Activated gamma-delta T cell treated with anti-CD3 and anti-CD28 coated beads, Interleukin-2, amount 50 U/mL, for 16 hours (primary cell): Measurements from ENCODE around the gene MGA.

Experiments used
- DNase-seq: peaks from one replicate; pipeline ENCODE4 v3.0.0-alpha.2; 2020; ENCODE audit warnings: low read depth

The MGA gene

DNA sequence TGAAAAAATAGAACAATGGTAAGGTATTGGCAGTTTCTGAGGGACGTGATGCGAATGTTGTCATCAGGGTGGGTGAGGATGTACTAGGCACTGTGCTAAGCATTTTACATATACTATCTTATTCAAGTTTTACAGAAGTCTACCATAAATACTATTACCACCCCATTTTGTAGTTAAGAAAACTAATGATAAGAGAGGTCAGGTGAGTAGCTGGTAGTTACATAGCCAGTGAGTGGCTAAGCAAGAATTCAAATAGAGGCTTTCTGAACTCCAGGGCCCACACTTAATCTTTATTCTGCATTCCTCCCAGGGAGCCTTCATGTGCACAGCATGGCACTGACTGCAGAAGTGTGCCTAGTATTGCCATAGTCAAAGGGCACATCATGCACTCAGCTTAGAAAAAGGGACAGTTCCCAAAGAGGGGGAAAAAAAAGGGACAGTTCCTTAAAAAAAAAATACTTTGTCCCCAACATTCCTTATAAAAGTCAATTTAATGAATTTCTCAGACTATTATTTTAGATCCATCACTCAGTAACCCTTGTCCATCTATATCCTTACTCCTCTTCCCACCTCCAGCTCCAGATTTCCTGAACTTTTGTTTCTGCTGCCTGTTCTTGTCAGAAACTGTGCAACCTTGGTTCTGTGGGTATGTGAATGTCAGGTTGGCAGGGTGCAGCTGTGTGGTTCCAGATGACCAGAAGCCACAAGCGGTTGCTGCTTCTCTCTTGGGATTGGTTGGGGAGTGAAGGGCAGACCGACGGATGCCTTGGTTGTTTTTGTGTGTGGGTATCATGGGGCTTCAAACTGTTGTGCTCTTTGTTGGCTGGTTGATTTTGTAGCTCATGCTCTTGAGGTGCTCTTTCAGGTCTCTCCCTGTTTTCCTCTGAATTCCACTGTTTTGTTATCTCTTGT, 122.4 kb downstream of the MGA start:
- DNase-seq = no peak

- DNase-seq = no peak
These were observed 123.1 kb downstream of the MGA start for GRCh38 chr15:41783296-41783695.

GRCh38 chr15:41788262-41788661, 128.1 kb downstream of the MGA start:
- DNase-seq = no peak

DNA sequence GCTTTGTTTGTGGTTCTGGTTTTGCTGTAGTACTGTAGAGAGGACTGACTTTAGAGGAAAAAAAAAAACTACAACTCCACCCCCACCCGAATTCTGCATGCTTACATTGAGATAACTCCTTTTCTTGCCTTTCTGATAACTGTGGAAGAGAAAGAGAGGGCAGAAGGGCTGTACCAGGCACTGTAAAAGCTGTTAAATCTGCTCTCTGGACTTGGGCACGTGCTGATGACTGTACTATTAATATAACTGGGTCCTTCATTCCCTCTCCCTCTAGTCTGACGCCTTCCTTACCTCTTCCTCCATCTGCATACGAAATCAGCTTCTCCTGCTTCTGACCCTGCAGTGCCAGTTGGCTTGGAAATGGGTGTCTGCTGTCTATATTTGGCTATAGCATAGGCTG, 129.0 kb downstream of the MGA start:
- no peak for DNase-seq

- no peak for DNase-seq
These were observed 129.5 kb downstream of the MGA start for GRCh38 chr15:41789662-41790061.

GRCh38 chr15:41790169-41790568, 130.0 kb downstream of the MGA start:
- DNase-seq = no peak

DNA sequence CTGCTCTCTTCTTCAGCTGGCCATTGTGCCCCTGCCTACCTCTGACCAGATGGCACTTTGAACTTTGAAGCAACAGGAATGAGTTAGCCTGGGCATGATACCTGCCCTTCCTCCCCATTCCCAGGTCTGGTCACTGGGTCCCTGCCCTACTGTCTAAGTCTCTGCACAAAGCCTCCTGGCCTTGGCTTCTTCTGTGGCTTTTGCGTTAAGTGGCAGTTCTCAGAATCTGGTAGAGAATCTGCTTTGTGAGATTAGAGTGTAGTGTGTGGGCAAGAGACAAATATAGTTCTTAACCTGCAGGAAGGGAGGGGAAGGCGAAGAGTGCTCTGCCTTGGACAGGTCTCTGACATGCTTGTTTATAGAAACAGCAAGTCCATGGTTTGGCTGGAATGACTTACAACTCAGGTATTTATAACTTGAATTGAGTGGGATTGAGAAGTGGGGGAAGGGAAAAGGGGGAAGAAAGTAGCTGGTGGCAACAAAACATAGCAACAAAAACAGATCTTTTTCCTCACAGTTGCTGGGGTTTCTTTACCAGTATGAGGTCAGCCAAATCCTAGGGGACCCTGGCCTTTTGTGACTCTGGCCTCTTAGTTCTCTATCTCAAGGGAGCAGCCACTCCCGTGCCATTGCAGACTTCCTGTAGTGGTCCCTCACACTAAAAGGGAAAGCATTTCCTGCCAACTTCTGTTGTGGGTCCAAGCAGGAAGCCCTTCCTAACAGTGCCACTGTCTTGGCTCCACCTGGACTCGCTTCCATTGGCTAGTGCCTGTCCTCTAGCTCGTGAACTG, 130.7 kb downstream of the MGA start:
- DNase-seq = no peak

GRCh38 chr15:41791547-41791937, 131.3 kb downstream of the MGA start:
- no peak for DNase-seq

- no peak for DNase-seq
These were observed 131.9 kb downstream of the MGA start for GRCh38 chr15:41792000-41792637.

GRCh38 chr15:41794081-41794480, 133.9 kb downstream of the MGA start:
- DNase-seq = no peak

DNA sequence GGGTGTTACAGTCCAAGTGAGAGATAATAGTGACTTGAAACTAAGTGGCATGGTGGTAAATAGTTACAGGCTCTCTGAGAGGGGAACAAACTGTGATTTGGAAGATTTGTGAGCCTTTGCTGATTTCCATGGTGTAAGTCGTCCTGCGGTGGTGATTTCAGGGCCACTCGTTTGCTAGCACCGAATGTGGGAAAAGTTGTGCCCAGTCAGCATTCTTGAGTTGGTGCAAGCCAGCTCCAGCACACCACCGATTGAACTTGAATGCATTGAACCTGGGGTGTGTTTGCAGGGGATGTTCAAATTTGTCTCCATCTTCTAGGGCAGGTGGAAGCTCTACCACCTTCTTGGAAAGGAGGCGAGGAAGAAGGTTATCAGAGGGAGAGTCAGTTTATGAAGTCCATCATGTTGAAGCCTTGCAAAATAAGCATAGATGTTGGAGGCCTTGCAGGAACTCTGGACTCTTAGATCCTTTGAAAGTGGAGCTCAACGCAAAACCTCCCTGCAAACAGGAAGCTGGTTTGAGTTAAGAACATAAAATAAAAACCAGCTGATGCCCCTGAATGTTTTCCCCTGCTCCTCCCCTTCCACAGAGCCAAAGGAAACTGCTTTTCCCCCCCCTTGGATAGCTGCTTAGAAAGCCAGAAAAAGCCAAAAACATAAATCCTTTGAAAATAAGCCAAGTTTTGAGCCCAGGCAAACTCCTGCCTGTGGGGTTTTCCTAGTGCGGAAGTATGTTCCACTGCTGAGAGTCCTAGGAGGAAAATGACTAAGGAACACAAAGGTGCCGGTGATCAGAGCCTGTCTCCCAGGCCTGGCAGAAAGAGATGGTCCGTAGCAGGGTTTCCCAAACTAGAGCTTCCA, 136.0 kb downstream of the MGA start:
- DNase-seq = no peak

DNA sequence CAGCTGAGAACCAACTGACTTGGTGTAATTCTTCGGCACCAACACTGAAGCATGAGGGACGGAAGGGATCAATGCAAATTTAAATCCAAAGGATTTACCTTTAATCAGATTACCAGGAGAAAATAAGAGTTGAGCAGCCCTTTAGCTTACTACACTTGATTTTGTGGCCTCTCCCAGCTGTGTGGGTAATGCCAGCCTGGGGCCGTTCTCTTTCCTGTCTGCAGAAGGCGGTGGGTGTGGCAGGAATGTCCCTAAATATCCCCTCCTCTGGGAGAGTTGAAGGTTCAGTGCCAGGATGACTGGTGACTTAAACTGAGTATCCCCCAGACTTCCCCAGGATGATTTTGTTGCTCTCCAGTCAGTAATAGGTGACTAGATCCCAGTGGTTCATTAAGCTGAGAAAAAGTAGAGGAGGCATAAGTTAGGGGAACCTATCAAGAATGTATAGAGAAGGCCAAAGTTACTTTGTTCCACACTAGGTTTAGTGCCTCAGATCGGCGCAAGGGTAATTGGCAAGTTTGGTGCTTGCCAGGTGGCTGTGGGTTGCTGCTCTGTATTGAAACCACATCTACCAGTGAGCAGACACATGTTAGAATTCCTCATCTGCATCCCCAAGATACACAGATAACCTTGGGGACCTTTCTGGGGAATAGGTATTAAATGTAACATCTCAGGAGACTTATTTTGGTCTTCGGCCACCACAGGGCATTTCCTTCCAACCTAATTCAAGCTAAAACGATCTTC, 137.2 kb downstream of the MGA start:
- no peak for DNase-seq

GRCh38 chr15:41798607-41799487, 138.6 kb downstream of the MGA start:
- no peak for DNase-seq

- no peak for DNase-seq
These were observed 139.2 kb downstream of the MGA start for GRCh38 chr15:41799488-41799805.

GRCh38 chr15:41801185-41801584, 141.0 kb downstream of the MGA start:
- DNase-seq = no peak

DNA sequence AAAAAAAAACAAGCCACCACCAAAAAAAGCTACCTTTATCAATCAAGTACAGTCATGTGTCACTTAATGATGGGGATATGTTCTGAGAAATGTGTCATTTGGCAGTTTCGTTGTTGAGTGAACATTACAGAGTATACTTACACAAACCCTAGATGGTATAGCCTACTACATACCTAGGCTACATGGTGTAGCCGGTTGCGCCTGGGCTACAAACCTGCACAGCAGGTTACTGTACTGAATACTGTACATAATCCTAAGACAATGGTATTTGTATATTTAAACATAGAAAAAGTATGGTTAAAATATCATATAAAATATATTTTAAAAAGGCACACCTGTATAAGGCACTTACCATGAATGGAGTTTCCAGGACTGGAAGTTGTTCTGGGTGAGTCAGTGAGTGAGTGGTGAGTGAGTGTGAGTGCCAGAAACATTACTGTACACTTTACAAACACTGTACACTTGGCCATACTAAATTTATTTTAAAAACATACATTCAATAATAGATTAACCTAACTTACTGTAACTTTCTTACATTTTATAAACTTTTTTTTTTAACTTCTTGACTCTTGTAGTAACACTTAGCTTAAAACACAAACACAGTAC, 141.7 kb downstream of the MGA start:
- DNase-seq = no peak

- no peak for DNase-seq
These were observed 144.2 kb downstream of the MGA start for GRCh38 chr15:41804361-41804760.

DNA sequence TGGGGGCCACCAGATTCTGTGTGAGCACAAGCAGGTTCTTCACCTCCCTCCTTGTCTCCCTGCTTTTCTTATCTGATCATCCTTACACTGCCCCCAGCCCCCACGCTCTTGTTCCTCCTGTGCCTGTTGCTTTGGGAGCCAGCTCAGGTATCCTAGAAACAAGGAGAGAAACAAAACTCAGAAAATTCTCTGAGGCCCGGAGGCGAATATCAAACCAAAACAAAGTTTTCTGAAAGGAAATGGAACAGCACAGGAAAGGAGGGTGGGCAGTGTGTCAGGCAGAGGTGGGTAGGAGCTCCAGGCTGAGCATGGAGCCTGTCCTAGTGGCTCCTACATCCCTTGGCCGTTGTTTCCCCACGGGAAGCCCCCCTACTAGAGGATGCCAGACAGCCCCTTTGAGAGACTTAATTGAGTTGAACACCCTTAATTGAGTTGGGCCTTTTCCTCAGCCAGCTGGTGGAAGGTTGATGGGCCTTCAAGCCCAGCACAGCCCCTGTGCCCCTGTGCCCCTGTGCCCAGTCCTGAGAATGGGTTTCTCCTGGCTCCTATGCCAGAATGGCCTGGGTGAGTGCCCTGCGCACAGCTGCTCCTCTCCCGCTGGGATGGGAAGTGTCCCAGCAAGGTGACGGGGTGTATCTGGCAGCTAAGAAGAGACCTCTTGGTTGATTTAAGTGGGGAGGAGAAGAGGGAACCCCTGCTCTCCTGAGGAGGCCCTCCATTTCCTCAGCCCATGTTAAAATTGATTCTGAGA, 144.9 kb downstream of the MGA start:
- no peak for DNase-seq

GRCh38 chr15:41805711-41806110, 145.5 kb downstream of the MGA start:
- DNase-seq = no peak
